Activated CD4-positive, alpha-beta T cell treated with anti-CD3 and anti-CD28 coated beads for 36 hours (primary cell): Measurements from ENCODE around the gene AOC3. TPM values are rescaled to one million over a fixed set of nuclear protein-coding genes. Genes with fewer than 3 reads are reported as not detected.

Source experiments
- ATAC-seq: fragments of 200-7000 bp; cut with Tn5 transposase; one replicate; pipeline ENCODE4 v1.10.0; 2021; ENCODE audit warnings: mild to moderate bottlenecking, moderate library complexity
- CTCF ChIA-PET: fragments of 350-600 bp; sonication (Branson Sonifier 250); formaldehyde crosslinking; loops from one replicate; lab custom pipeline; 2021; ENCODE audit warnings: antibody characterized with exemption; lab: Charles Lee
- POLR2A ChIA-PET: fragments of 350-600 bp; sonication (Branson Sonifier 250); formaldehyde crosslinking; loops from one replicate; lab custom pipeline; 2021; ENCODE audit warnings: antibody characterized with exemption, inconsistent platforms; lab: Charles Lee
- DNase-seq: peaks from one replicate; pipeline ENCODE4 v3.0.0-alpha.2; 2020
- H3K27ac Mint-ChIP-seq: one replicate; pipeline ENCODE4 v1.8.0; 2021; ENCODE audit warnings: mixed read lengths
- H3K27me3 Mint-ChIP-seq: one replicate; pipeline ENCODE4 v1.8.0; 2021; ENCODE audit warnings: mixed read lengths
- H3K36me3 Mint-ChIP-seq: one replicate; pipeline ENCODE4 v1.8.0; 2021; ENCODE audit warnings: low read depth, mixed read lengths
- H3K4me1 Mint-ChIP-seq: one replicate; pipeline ENCODE4 v1.8.0; 2021; ENCODE audit warnings: mixed read lengths
- H3K4me3 Mint-ChIP-seq: one replicate; pipeline ENCODE4 v1.8.0; 2021; ENCODE audit warnings: mild to moderate bottlenecking, moderate library complexity, mixed read lengths
- H3K9me3 Mint-ChIP-seq: one replicate; pipeline ENCODE4 v1.8.0; 2021; ENCODE audit warnings: low read depth, mixed read lengths
- intact Hi-C, 2 experiments: fragments of 100-400 bp; cut with DNase I in 1 of 2; cut with micrococcal nuclease in 1 of 2; formaldehyde crosslinking; loops; one replicate each; pipeline versions ENCODE4 v1.14.2 to v1.15.1; 2022 to 2024; cut with DNase I, micrococcal nuclease
- total RNA-seq, 2 experiments: library from RNA; stranded (reverse); gene quantifications; one replicate each; pipeline ENCODE4 v1.2.3, GENCODE V29; 2021

AOC3 gene, protein sequence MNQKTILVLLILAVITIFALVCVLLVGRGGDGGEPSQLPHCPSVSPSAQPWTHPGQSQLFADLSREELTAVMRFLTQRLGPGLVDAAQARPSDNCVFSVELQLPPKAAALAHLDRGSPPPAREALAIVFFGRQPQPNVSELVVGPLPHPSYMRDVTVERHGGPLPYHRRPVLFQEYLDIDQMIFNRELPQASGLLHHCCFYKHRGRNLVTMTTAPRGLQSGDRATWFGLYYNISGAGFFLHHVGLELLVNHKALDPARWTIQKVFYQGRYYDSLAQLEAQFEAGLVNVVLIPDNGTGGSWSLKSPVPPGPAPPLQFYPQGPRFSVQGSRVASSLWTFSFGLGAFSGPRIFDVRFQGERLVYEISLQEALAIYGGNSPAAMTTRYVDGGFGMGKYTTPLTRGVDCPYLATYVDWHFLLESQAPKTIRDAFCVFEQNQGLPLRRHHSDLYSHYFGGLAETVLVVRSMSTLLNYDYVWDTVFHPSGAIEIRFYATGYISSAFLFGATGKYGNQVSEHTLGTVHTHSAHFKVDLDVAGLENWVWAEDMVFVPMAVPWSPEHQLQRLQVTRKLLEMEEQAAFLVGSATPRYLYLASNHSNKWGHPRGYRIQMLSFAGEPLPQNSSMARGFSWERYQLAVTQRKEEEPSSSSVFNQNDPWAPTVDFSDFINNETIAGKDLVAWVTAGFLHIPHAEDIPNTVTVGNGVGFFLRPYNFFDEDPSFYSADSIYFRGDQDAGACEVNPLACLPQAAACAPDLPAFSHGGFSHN
- 1 to 10 TPM; 1.2 to 2.0 TPM for total RNA-seq

GRCh38 chr17:42850954-42851353 is at the start of gene AOC3:
TSS of gene AOC3 (plus strand) at chr17:42851199. CDS start at chr17:42851344, 145 bp downstream.
- CTCF ChIA-PET: no interaction called here
- Mint-ChIP-seq H3K4me3 (no peak within 1 kb of the TSS), H3K4me1 (peaks cover 10% of the 10 kb centered on the region), H3K27me3 (no peaks in the 10 kb centered on the region), H3K27ac (no peak within 1 kb of the TSS), H3K36me3 (no peaks in the 10 kb centered on the region), H3K9me3 (no peaks in the 10 kb centered on the region)
- DNase-seq (no peak), ATAC-seq (no peak)
- POLR2A ChIA-PET: no interaction called here
- intact Hi-C loops: no loop called here

DNA sequence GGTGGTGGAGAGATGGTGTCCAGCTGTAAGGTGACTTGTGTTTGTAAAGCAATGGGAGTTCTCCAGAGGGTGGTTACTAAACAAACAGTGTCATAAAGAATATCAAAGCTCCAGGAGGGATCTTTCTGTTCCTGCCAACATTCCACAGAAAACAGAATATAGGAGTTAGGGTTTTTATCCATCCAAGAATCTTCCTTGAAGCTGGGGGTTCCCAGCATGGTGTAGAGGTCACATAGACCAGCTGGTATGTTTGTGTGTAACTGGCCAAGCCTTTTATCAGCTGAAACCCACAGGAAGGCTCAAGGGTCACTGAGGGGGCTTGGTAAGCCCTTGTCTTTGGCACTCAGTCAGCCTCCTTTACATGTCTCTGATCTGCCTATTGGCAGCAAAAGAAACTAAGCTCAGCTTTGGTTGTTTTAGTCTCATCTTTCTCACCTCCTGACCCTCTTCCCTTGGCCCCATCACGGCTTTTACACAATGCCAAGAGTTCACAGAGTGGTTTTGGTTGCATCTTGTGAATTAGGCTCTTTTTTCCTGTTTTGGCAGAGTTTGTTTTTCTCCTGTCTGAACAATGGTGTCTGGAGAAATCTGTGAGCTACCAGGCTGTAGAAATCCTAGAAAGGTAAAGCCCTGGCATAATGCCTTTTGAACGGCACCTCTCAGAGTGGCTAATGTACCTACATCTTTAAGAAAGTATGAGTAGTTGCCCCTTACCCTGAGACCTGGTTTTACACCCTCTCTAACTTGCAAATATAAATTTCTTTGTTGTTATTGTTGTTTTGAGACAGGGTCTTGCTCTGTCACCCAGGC is 47.7 kb upstream of the AOC3 start:
- no peaks in the 10 kb centered on the region for H3K27me3 Mint-ChIP-seq
- peaks cover 5% of the 10 kb centered on the region for H3K4me1 Mint-ChIP-seq
- H3K36me3 Mint-ChIP-seq: no peaks in the 10 kb centered on the region
- DNase-seq (no peak), ATAC-seq (no peak)
- CTCF ChIA-PET: interaction anchor here (2.0 kb wide), 1 partner anchor 17 kb away, joined by 9 read pairs; no protein-coding TSS in a partner anchor
- intact Hi-C loops: no loop called here
- no peak overlapping the region for H3K27ac Mint-ChIP-seq
- no peaks in the 10 kb centered on the region for H3K9me3 Mint-ChIP-seq
- POLR2A ChIA-PET: no interaction called here
- no peak overlapping the region for H3K4me3 Mint-ChIP-seq

DNA sequence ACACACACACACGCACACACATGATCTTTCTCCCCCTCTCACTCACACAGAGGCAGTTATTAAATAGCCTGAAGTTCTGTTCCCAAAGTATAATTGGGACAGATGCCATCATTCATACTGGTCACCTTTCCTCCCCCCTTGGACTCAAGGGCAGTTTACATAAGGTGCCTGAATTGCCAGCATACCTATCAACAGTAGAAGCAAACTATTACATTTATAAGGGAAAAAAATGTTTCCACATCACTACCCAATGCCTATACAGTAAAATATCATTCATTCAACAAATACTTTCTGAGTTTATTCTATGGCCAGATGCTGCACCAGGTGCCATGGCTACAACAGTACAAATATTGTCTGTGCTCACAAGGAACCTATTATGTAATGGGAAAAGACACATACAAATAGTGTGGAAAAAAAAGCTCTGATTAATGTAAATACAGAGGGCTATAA is 46.1 kb upstream of the AOC3 start:
- ChIA-PET CTCF (interaction anchor here (1.2 kb wide), 1 partner anchor 16 kb away, joined by 3 read pairs; no protein-coding TSS in a partner anchor), POLR2A (no interaction called here)
- ATAC-seq (no peak), DNase-seq (no peak)
- intact Hi-C loops: no loop called here
- no peaks in the 10 kb centered on the region for H3K4me1 Mint-ChIP-seq
- peaks cover 2% of the 10 kb centered on the region for H3K36me3 Mint-ChIP-seq
- no peak overlapping the region for H3K27ac Mint-ChIP-seq
- H3K9me3 Mint-ChIP-seq: no peaks in the 10 kb centered on the region
- H3K27me3 Mint-ChIP-seq: no peaks in the 10 kb centered on the region
- H3K4me3 Mint-ChIP-seq: no peak overlapping the region

GRCh38 chr17:42806249-42806648 is 44.8 kb upstream of the AOC3 start:
- intact Hi-C loops: no loop called here
- H3K4me1 Mint-ChIP-seq: no peaks in the 10 kb centered on the region
- no peaks in the 10 kb centered on the region for H3K27me3 Mint-ChIP-seq
- POLR2A ChIA-PET: interaction anchor here (0.6 kb wide), 1 partner anchor 33 kb away, joined by 6 read pairs; no protein-coding TSS in a partner anchor
- DNase-seq (no peak), ATAC-seq (no peak)
- peaks cover 6% of the 10 kb centered on the region for H3K36me3 Mint-ChIP-seq
- no peaks in the 10 kb centered on the region for H3K9me3 Mint-ChIP-seq
- no peak overlapping the region for H3K4me3 Mint-ChIP-seq
- H3K27ac Mint-ChIP-seq: no peak overlapping the region
- CTCF ChIA-PET: interaction anchor here (0.6 kb wide), 1 partner anchor 11 kb away, joined by 3 read pairs; no protein-coding TSS in a partner anchor

DNA sequence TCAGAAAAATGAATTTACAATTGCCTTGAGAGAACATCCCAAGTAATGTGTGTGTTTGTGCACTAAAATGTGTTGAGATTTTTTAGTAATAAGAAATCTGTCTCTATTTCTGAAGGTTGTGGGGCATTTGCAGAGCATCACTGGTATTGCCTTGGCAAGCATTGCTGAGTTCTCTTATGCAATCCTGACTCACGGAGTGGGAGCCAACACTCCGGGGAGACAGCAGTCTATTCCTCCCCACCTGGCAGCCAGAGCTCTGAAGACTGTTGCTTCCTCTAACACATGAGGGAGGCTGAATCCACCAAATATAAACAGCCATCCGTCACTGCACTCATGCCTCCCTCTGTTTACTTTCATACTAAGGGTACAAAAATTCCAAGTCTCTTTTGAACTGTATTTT is 41.7 kb upstream of the AOC3 start:
- no peaks in the 10 kb centered on the region for H3K4me1 Mint-ChIP-seq
- ChIA-PET POLR2A (interaction anchor here (1.5 kb wide), 1 partner anchor 11 kb away, joined by 3 read pairs; no protein-coding TSS in a partner anchor), CTCF (no interaction called here)
- H3K4me3 Mint-ChIP-seq: no peak overlapping the region
- peaks cover 21% of the 10 kb centered on the region for H3K36me3 Mint-ChIP-seq
- ATAC-seq: no peak
- H3K9me3 Mint-ChIP-seq: no peaks in the 10 kb centered on the region
- DNase-seq: no peak
- no peak overlapping the region for H3K27ac Mint-ChIP-seq
- H3K27me3 Mint-ChIP-seq: no peaks in the 10 kb centered on the region
- intact Hi-C loops: no loop called here

GRCh38 chr17:42814633-42815399 is 36.2 kb upstream of the AOC3 start:
- POLR2A ChIA-PET: interaction anchor here (1.0 kb wide), 1 partner anchor 10 kb away, joined by 3 read pairs; the partner anchor contains the start of gene BECN1
- H3K4me1 Mint-ChIP-seq: no peaks in the 10 kb centered on the region
- CTCF ChIA-PET: interaction anchor here (0.7 to 4.6 kb wide), 4 partner anchors 9 to 114 kb away, joined by 3 to 15 read pairs (median 7); partner anchors contain the start of gene BECN1
- H3K27ac Mint-ChIP-seq: no peak overlapping the region
- H3K9me3 Mint-ChIP-seq: no peaks in the 10 kb centered on the region
- H3K4me3 Mint-ChIP-seq: no peak overlapping the region
- no peak for DNase-seq
- intact Hi-C loops: no loop called here
- ATAC-seq: no peak
- peaks cover 53% of the 10 kb centered on the region for H3K36me3 Mint-ChIP-seq
- H3K27me3 Mint-ChIP-seq: no peaks in the 10 kb centered on the region

DNA sequence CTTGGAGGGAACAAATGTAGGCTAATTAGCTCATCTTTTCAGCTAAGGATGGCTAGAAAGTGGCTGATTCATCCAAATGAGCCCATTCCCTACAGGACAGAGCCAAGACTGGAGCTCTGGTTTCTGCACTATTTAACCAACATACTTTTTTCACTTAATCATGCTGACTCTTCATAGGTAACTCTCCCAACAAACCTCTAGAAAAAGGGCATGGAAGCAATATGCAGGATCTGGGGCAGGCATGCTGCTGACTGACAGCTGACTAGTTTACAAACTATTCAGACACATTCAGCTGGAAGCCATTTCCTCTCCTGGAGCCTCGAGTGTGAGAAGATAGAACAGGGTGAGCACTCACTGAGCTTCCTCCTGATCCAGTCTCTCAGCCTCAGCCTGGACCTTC is 33.1 kb upstream of the AOC3 start:
- CTCF ChIA-PET: interaction anchor here (0.6 to 4.6 kb wide), 5 partner anchors 25 to 111 kb away, joined by 3 to 15 read pairs (median 4); partner anchors contain the start of gene VPS25
- Mint-ChIP-seq H3K27me3 (no peaks in the 10 kb centered on the region), H3K4me1 (peaks cover 17% of the 10 kb centered on the region), H3K36me3 (peaks cover 62% of the 10 kb centered on the region), H3K4me3 (no peak overlapping the region), H3K27ac (peak overlapping the region; percentile 52), H3K9me3 (no peaks in the 10 kb centered on the region)
- ATAC-seq (no peak), DNase-seq (no peak)
- POLR2A ChIA-PET: no interaction called here
- intact Hi-C loops: no loop called here

DNA sequence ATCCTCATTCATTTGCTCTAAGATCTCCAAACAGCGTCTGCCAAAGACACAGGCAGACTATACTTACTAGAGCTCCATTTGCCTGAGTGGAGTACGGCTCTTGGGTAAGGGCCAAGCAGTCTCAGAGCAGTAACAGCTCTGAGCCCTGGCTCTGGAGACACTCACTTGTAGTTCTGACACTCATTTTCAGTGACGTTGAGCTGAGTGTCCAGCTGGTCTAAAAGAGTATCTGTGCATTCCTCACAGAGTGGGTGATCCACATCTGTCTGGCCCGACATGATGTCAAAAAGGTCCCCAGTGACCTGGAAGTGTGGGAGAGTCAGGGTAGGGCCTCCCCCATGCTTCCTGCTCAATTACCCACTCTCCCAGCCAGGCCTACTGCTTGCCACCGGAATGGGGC is 32.6 kb upstream of the AOC3 start:
- H3K9me3 Mint-ChIP-seq: no peaks in the 10 kb centered on the region
- ChIA-PET POLR2A (no interaction called here), CTCF (interaction anchor here (0.5 to 4.6 kb wide), 8 partner anchors 17 to 429 kb away, joined by 3 to 15 read pairs (median 3); partner anchors contain the start of gene VPS25)
- peaks cover 62% of the 10 kb centered on the region for H3K36me3 Mint-ChIP-seq
- no peak for DNase-seq
- H3K4me1 Mint-ChIP-seq: peaks cover 20% of the 10 kb centered on the region
- no peaks in the 10 kb centered on the region for H3K27me3 Mint-ChIP-seq
- intact Hi-C loops: no loop called here
- no peak for ATAC-seq
- no peak overlapping the region for H3K4me3 Mint-ChIP-seq
- H3K27ac Mint-ChIP-seq: peak overlapping the region; percentile 52

GRCh38 chr17:42819939-42820535 is 31.0 kb upstream of the AOC3 start:
- Mint-ChIP-seq H3K9me3 (no peaks in the 10 kb centered on the region), H3K27ac (no peak overlapping the region), H3K4me1 (peaks cover 28% of the 10 kb centered on the region), H3K4me3 (no peak overlapping the region), H3K36me3 (peaks cover 55% of the 10 kb centered on the region), H3K27me3 (no peaks in the 10 kb centered on the region)
- intact Hi-C loops: loop anchor here (1.0 to 5.0 kb wide), 7 partner anchors 47 to 662 kb away; partner anchors contain the start of genes VPS25 (in 2 of the 2), DHX8 (in 1 of the 2), PSMC3IP (in 1 of the 2) and TMEM106A (in 1 of the 2)
- POLR2A ChIA-PET: interaction anchor here (0.6 to 1.2 kb wide), 2 partner anchors 11 to 751 kb away, joined by 3 to 4 read pairs; no protein-coding TSS in a partner anchor
- peak; percentile 56 for ATAC-seq
- DNase-seq: peak; percentile 86
- CTCF ChIA-PET: interaction anchor here (0.7 to 2.9 kb wide), 16 partner anchors 9 to 244 kb away, joined by 3 to 13 read pairs (median 4); partner anchors contain the start of genes PSMC3IP and PSME3
